Adipocyte (in vitro differentiated cells): ENCODE results near the gene TPSAB1.

Experiments used
- DNase-seq: peaks from one replicate; pipeline ENCODE4 v3.0.0-alpha.2; 2015; ENCODE audit warnings: low read depth
- H3K27me3 ChIP-seq: replicated peaks from 2 replicates; pipeline ENCODE4 v1.7.0; 2013; ENCODE audit warnings: mild to moderate bottlenecking, low read length, moderate library complexity; ENCODE audit not compliant: control insufficient read depth, insufficient read depth
- H3K36me3 ChIP-seq: 2 replicates; pipeline ENCODE4 v1.7.0; 2013; ENCODE audit warnings: low read length, mild to moderate bottlenecking, moderate library complexity; ENCODE audit not compliant: control insufficient read depth, insufficient read depth, severe bottlenecking
- H3K4me1 ChIP-seq: 2 replicates; pipeline ENCODE4 v1.7.0; 2013; ENCODE audit warnings: mild to moderate bottlenecking, low read length, moderate library complexity; ENCODE audit not compliant: control insufficient read depth, insufficient read depth
- H3K4me3 ChIP-seq: 2 replicates; pipeline ENCODE4 v1.7.0; 2013; ENCODE audit warnings: mild to moderate bottlenecking, low read length, moderate library complexity
- H3K9ac ChIP-seq: 2 replicates; pipeline ENCODE4 v1.7.0; 2013; ENCODE audit warnings: mild to moderate bottlenecking, low read length, moderate library complexity
- H3K9me3 ChIP-seq: 2 replicates; pipeline ENCODE4 v1.7.0; 2013; ENCODE audit warnings: mild to moderate bottlenecking, low read length, moderate library complexity; ENCODE audit not compliant: control insufficient read depth

Gene TPSAB1

DNA sequence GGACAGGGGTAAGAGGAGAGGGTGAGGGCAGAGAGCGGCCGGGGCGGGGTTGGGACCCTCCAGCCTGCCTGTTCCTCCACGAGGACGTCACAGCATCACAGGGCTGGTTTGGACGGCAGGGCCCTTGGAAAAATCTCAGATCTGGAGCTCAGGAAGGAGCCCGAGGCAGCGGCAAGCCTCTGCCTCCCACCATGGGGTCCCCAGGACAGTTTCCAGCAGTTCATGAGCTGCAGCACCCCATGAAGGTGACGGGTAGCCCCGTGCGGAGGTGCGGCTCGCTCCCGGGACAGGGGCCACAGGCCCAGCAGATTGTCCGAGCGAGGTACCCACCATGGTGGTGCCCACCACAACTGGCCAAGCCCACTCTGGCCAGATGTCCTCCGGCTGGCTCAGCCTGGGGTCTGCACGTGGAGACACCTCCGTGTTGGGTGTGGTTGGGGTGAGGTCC lies 36.7 kb downstream of the TPSAB1 start:
- no peak overlapping the region for H3K4me3 ChIP-seq
- H3K36me3 ChIP-seq = no peaks in the 10 kb centered on the region
- DNase-seq = no peak
- H3K4me1 ChIP-seq = no peaks in the 10 kb centered on the region
- no peaks in the 10 kb centered on the region for H3K9me3 ChIP-seq
- peaks cover 66% of the 10 kb centered on the region for H3K27me3 ChIP-seq
- no peak overlapping the region for H3K9ac ChIP-seq

DNA sequence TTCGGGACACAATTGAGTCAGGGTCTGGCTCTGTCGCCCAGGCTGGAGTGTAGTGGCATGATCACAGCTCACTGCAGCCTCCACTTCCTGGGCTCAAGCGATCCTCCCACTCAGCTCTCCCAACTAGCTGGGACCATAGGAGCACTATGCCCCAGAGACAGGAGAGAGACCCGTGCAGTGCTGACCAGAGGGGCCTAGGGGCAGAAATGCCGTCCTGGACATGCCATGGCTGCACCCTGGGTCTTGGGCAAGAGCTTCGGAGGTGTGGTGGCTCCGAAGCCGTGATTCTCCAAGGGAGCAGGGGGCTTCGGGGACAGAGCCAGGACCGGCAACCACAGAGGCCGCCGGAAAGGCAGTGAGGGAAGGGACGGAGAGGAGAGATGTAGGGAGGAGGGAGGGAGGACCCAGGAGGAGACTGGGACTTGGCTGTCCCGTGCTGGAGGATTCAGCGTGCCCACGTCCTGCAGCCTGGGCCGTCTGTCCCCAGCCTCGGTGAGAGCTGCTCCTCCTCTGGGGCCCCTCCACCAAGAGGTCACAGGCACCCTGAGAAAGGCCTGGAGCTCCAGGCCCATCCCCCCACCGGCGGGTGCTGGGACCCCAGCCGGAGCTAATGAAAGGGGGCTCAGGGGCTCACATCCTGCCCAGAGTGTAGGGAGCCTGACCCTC lies 37.2 kb downstream of the TPSAB1 start:
- no peak overlapping the region for H3K9ac ChIP-seq
- H3K4me3 ChIP-seq = no peak overlapping the region
- peaks cover 65% of the 10 kb centered on the region for H3K27me3 ChIP-seq
- no peaks in the 10 kb centered on the region for H3K36me3 ChIP-seq
- no peaks in the 10 kb centered on the region for H3K4me1 ChIP-seq
- no peak for DNase-seq
- no peaks in the 10 kb centered on the region for H3K9me3 ChIP-seq

DNA sequence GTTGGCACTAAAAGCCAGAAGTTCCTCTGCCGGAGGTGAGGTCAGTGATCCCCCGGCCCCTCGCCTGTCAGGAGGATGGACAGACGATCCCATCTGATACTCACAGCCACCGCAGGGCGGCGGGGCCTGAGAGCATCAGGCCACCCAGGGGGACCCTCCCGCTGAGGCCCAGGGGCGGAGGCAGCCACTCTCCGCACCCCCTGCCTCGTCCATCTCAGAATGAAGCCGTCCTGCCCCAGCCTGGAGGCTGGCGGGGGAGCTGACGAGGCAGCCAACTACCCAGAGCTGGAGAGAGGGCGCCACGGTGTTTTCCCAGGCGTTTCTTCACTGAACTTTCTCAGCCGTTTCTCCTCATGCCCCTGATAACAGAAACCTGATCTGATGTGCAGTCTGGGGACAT lies 38.0 kb downstream of the TPSAB1 start:
- no peaks in the 10 kb centered on the region for H3K4me1 ChIP-seq
- H3K9me3 ChIP-seq = no peaks in the 10 kb centered on the region
- H3K9ac ChIP-seq = no peak overlapping the region
- H3K36me3 ChIP-seq = no peaks in the 10 kb centered on the region
- H3K27me3 ChIP-seq = peaks cover 63% of the 10 kb centered on the region
- peak; percentile 3 for DNase-seq
- H3K4me3 ChIP-seq = no peak overlapping the region

- no peak overlapping the region for H3K9ac ChIP-seq
- no peaks in the 10 kb centered on the region for H3K36me3 ChIP-seq
- no peaks in the 10 kb centered on the region for H3K4me1 ChIP-seq
- H3K27me3 ChIP-seq = peaks cover 65% of the 10 kb centered on the region
- no peak overlapping the region for H3K4me3 ChIP-seq
- no peak for DNase-seq
- H3K9me3 ChIP-seq = no peaks in the 10 kb centered on the region
These were observed 38.8 kb downstream of the TPSAB1 start for GRCh38 chr16:1279081-1279944.

DNA sequence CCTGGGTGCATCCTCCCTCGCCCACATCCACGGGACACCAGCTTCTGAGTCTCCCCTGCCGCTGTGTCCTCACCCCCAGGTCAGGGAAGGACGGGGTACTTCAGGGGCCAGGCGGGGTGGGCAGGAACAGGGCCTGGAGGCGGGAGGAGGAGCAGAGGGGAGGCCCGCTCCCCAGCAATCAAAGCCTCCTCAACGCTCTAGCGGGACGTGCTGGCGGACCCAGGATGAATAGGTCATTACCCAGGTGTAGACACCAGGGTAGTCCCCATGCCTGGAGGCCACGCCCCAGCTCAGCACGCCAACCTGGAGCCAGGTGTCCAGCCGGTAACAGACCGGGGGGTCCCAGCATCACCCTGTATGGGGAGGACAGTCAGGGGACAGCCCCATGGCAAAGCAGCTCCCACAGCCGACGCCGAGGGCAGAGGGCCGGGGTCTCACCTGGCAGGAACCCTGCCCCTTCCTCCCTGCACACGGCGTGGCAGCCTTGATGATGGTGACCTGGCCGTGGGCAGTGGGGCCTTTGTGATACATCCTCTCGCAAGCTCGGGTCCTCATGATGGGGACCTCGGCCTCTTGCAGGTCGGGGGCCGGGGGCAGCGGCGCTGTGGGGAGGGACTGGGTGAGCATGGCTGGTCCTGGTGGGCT lies 39.6 kb downstream of the TPSAB1 start:
- DNase-seq = no peak
- H3K4me3 ChIP-seq = no peak overlapping the region
- H3K4me1 ChIP-seq = no peaks in the 10 kb centered on the region
- no peak overlapping the region for H3K9ac ChIP-seq
- H3K36me3 ChIP-seq = no peaks in the 10 kb centered on the region
- H3K27me3 ChIP-seq = peaks cover 68% of the 10 kb centered on the region
- no peaks in the 10 kb centered on the region for H3K9me3 ChIP-seq

GRCh38 chr16:1280783-1281182 lies 40.3 kb downstream of the TPSAB1 start:
- Histone ChIP-seq H3K4me1 (no peaks in the 10 kb centered on the region), H3K9me3 (no peaks in the 10 kb centered on the region), H3K27me3 (peaks cover 67% of the 10 kb centered on the region), H3K36me3 (no peaks in the 10 kb centered on the region), H3K4me3 (no peak overlapping the region), H3K9ac (no peak overlapping the region)
- DNase-seq = no peak

DNA sequence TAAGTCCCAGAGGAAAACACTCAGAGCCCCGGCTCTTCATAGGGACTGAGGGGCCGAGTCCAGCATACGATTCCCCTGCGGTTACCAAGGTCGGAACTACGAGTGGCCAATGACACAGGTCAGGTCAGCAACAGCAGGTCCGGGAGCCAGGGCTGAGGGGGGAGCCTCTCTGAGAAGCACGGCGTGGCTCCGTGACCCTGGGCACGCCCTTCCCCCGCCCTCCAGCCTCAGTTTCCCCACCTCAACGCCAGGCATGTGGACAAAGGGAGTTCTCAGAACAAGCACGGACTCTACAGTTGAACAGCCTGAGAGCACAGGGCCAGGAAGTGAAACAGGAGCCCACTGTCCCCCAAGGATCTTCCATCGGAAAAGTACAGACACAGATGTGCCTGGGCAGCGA lies 41.0 kb downstream of the TPSAB1 start:
- peaks cover 69% of the 10 kb centered on the region for H3K27me3 ChIP-seq
- no peak overlapping the region for H3K4me3 ChIP-seq
- DNase-seq = no peak
- H3K4me1 ChIP-seq = no peaks in the 10 kb centered on the region
- no peak overlapping the region for H3K9ac ChIP-seq
- no peaks in the 10 kb centered on the region for H3K9me3 ChIP-seq
- no peaks in the 10 kb centered on the region for H3K36me3 ChIP-seq

- Histone ChIP-seq H3K9me3 (no peaks in the 10 kb centered on the region), H3K4me1 (no peaks in the 10 kb centered on the region), H3K27me3 (peaks cover 74% of the 10 kb centered on the region), H3K9ac (no peak overlapping the region), H3K36me3 (no peaks in the 10 kb centered on the region), H3K4me3 (no peak overlapping the region)
- no peak for DNase-seq
These were observed 41.9 kb downstream of the TPSAB1 start for GRCh38 chr16:1282324-1282973.

- no peaks in the 10 kb centered on the region for H3K9me3 ChIP-seq
- H3K27me3 ChIP-seq = peaks cover 75% of the 10 kb centered on the region
- H3K9ac ChIP-seq = no peak overlapping the region
- H3K36me3 ChIP-seq = no peaks in the 10 kb centered on the region
- H3K4me3 ChIP-seq = no peak overlapping the region
- peaks cover 2% of the 10 kb centered on the region for H3K4me1 ChIP-seq
- DNase-seq = no peak
These were observed 42.8 kb downstream of the TPSAB1 start for GRCh38 chr16:1283296-1283695.

- Histone ChIP-seq H3K4me1 (peaks cover 2% of the 10 kb centered on the region), H3K36me3 (no peaks in the 10 kb centered on the region), H3K9ac (no peak overlapping the region), H3K4me3 (no peak overlapping the region), H3K9me3 (no peaks in the 10 kb centered on the region), H3K27me3 (peaks cover 72% of the 10 kb centered on the region)
- DNase-seq = no peak
These were observed 43.6 kb downstream of the TPSAB1 start for GRCh38 chr16:1283996-1284616.
